BE2C (cell line): Measurements from ENCODE around the gene CACNA2D2.

Experiments used
- DNase-seq: peaks from one replicate; pipeline ENCODE4 v3.0.0-alpha.2; 2020
- H3K27me3 ChIP-seq: fragments of 250-450 bp; sonication (Bioruptor Pico); 2 replicates; pipeline ENCODE4 v1.5.1; 2020; ENCODE audit warnings: mild to moderate bottlenecking
- H3K36me3 ChIP-seq: fragments of 250-450 bp; sonication (Bioruptor Pico); 2 replicates; pipeline ENCODE4 v1.5.1; 2020; ENCODE audit warnings: mild to moderate bottlenecking
- H3K4me1 ChIP-seq: fragments of 250-450 bp; sonication (Bioruptor Pico); 2 replicates; pipeline ENCODE4 v1.5.1; 2020
- H3K4me3 ChIP-seq: 2 replicates; pipeline ENCODE4 v1.5.1; 2011; ENCODE audit warnings: low read depth, low read length
- H3K9me3 ChIP-seq: fragments of 250-450 bp; sonication (Bioruptor Pico); 2 replicates; pipeline ENCODE4 v1.5.1; 2020
- CTCF ChIP-seq: IDR thresholded peaks from 2 replicates; pipeline ENCODE4 v1.5.1; 2012; ENCODE audit warnings: mild to moderate bottlenecking, low read depth, low read length

Gene CACNA2D2

GRCh38 chr3:50448752-50449539 is 54.5 kb downstream of the CACNA2D2 start:
- Histone ChIP-seq H3K27me3 (no peaks in the 10 kb centered on the region), H3K9me3 (no peaks in the 10 kb centered on the region), H3K36me3 (no peaks in the 10 kb centered on the region), H3K4me1 (no peaks in the 10 kb centered on the region), H3K4me3 (no peak overlapping the region)
- TF ChIP-seq CTCF, result no peak
- no peak for DNase-seq

- no peak for TF ChIP-seq CTCF
These were observed 56.1 kb downstream of the CACNA2D2 start for GRCh38 chr3:50447290-50447840.

GRCh38 chr3:50445919-50446318 is 57.5 kb downstream of the CACNA2D2 start:
- TF ChIP-seq CTCF, result no peak
- Histone ChIP-seq H3K4me3 (no peak overlapping the region), H3K27me3 (no peaks in the 10 kb centered on the region), H3K4me1 (no peaks in the 10 kb centered on the region), H3K36me3 (no peaks in the 10 kb centered on the region), H3K9me3 (no peaks in the 10 kb centered on the region)
- DNase-seq, result no peak

More at GRCh38 chr3:50447290-50447840, 56.1 kb downstream of the CACNA2D2 start:
- Histone ChIP-seq H3K4me3 (no peak overlapping the region), H3K4me1 (no peaks in the 10 kb centered on the region), H3K27me3 (no peaks in the 10 kb centered on the region), H3K9me3 (no peaks in the 10 kb centered on the region), H3K36me3 (no peaks in the 10 kb centered on the region)
- DNase-seq, result no peak

GRCh38 chr3:50444782-50445181 is 58.7 kb downstream of the CACNA2D2 start:
- no peak for TF ChIP-seq CTCF
- Histone ChIP-seq H3K9me3 (no peaks in the 10 kb centered on the region), H3K27me3 (no peaks in the 10 kb centered on the region), H3K4me1 (peaks cover 4% of the 10 kb centered on the region), H3K4me3 (no peak overlapping the region), H3K36me3 (no peaks in the 10 kb centered on the region)
- DNase-seq, result no peak

- H3K4me3 ChIP-seq, result no peak overlapping the region
- H3K36me3 ChIP-seq, result no peaks in the 10 kb centered on the region
- H3K4me1 ChIP-seq, result peaks cover 4% of the 10 kb centered on the region
- no peak for DNase-seq
- H3K27me3 ChIP-seq, result no peaks in the 10 kb centered on the region
- no peaks in the 10 kb centered on the region for H3K9me3 ChIP-seq
- TF ChIP-seq CTCF, result no peak
These were observed 59.2 kb downstream of the CACNA2D2 start for GRCh38 chr3:50444213-50444612.

- no peak overlapping the region for H3K4me3 ChIP-seq
- H3K27me3 ChIP-seq, result no peaks in the 10 kb centered on the region
- peaks cover 11% of the 10 kb centered on the region for H3K4me1 ChIP-seq
- TF ChIP-seq CTCF, result no peak
- no peaks in the 10 kb centered on the region for H3K36me3 ChIP-seq
- H3K9me3 ChIP-seq, result no peaks in the 10 kb centered on the region
- no peak for DNase-seq
These were observed 60.4 kb downstream of the CACNA2D2 start for GRCh38 chr3:50442945-50443579.
